HEK293 (cell line): Measurements from ENCODE around the gene SREBF1.

Source experiments
- FEZF1 ChIP-seq: fragments of 450-650 bp; formaldehyde crosslinking; IDR thresholded peaks from 2 replicates; pipeline ENCODE4 v1.5.1; 2016; ENCODE audit warnings: missing biosample characterization, missing genetic modification characterization
- GFI1B ChIP-seq: fragments of 450-650 bp; formaldehyde crosslinking; IDR thresholded peaks from 2 replicates; pipeline ENCODE4 v1.5.1; 2016; ENCODE audit warnings: missing biosample characterization, missing genetic modification characterization
- GLIS2 ChIP-seq: fragments of 450-650 bp; formaldehyde crosslinking; IDR thresholded peaks from 2 replicates; pipeline ENCODE4 v1.5.1; 2016; ENCODE audit warnings: missing biosample characterization, missing genetic modification characterization
- IKZF3 ChIP-seq: fragments of 450-650 bp; IDR thresholded peaks from 2 replicates; pipeline ENCODE4 v1.5.0; 2018; ENCODE audit warnings: missing biosample characterization, mild to moderate bottlenecking, missing genetic modification characterization, moderate library complexity
- KLF7 ChIP-seq: fragments of 450-650 bp; formaldehyde crosslinking; IDR thresholded peaks from 2 replicates; pipeline ENCODE4 v1.5.1; 2016; ENCODE audit warnings: missing biosample characterization, missing genetic modification characterization, borderline replicate concordance
- KLF9 ChIP-seq: fragments of 450-650 bp; formaldehyde crosslinking; IDR thresholded peaks from 2 replicates; pipeline ENCODE4 v1.5.1; 2016; ENCODE audit warnings: missing biosample characterization, missing genetic modification characterization, low read depth
- PRDM1 ChIP-seq: fragments of 450-650 bp; formaldehyde crosslinking; IDR thresholded peaks from 2 replicates; pipeline ENCODE4; 2016; ENCODE audit warnings: missing biosample characterization, missing genetic modification characterization
- SP2 ChIP-seq: fragments of 450-650 bp; formaldehyde crosslinking; IDR thresholded peaks from 2 replicates; pipeline ENCODE4 v1.5.1; 2016; ENCODE audit warnings: missing biosample characterization, missing genetic modification characterization
- SP7 ChIP-seq: fragments of 450-650 bp; formaldehyde crosslinking; IDR thresholded peaks from 2 replicates; pipeline ENCODE4 v1.5.1; 2016; ENCODE audit warnings: missing biosample characterization, missing genetic modification characterization
- TCF7L2 ChIP-seq: IDR thresholded peaks from 2 replicates; pipeline ENCODE4 v1.6.1; 2011; ENCODE audit warnings: low read depth, mild to moderate bottlenecking, inconsistent platforms, low read length, moderate library complexity, borderline replicate concordance
- WT1 ChIP-seq: fragments of 450-650 bp; formaldehyde crosslinking; IDR thresholded peaks from 2 replicates; pipeline ENCODE4 v1.5.1; 2016; ENCODE audit warnings: missing biosample characterization, missing genetic modification characterization
- ZBTB20 ChIP-seq: fragments of 450-650 bp; formaldehyde crosslinking; IDR thresholded peaks from 2 replicates; pipeline ENCODE4 v1.5.1; 2016; ENCODE audit warnings: missing biosample characterization, missing genetic modification characterization
- ZBTB7A ChIP-seq: fragments of 450-650 bp; formaldehyde crosslinking; IDR thresholded peaks from 2 replicates; pipeline ENCODE4 v1.5.1; 2016; ENCODE audit warnings: low read depth, missing biosample characterization, missing genetic modification characterization
- ZFHX2 ChIP-seq: fragments of 450-650 bp; formaldehyde crosslinking; conservative IDR thresholded peaks from 2 replicates; pipeline ENCODE4 v1.5.1; 2016; ENCODE audit warnings: missing biosample characterization, missing genetic modification characterization
- ZNF138 ChIP-seq: fragments of 450-650 bp; formaldehyde crosslinking; IDR thresholded peaks from 2 replicates; pipeline ENCODE4 v1.5.1; 2016; ENCODE audit warnings: missing biosample characterization, missing genetic modification characterization, borderline replicate concordance
- ZNF211 ChIP-seq: fragments of 450-650 bp; formaldehyde crosslinking; IDR thresholded peaks from 2 replicates; pipeline ENCODE4 v1.5.1; 2016; ENCODE audit warnings: low read depth, missing biosample characterization, missing genetic modification characterization
- ZNF335 ChIP-seq: fragments of 450-650 bp; formaldehyde crosslinking; conservative IDR thresholded peaks from 2 replicates; pipeline ENCODE4 v1.5.1; 2016; ENCODE audit warnings: missing biosample characterization, missing genetic modification characterization
- ZNF341 ChIP-seq: fragments of 450-650 bp; formaldehyde crosslinking; IDR thresholded peaks from 2 replicates; pipeline ENCODE4; 2016; ENCODE audit warnings: low read depth, missing biosample characterization, missing genetic modification characterization
- ZNF354C ChIP-seq: fragments of 450-650 bp; formaldehyde crosslinking; IDR thresholded peaks from 2 replicates; pipeline ENCODE4 v1.5.1; 2016; ENCODE audit warnings: missing biosample characterization, missing genetic modification characterization, low read depth, borderline replicate concordance
- ZNF366 ChIP-seq: fragments of 450-650 bp; formaldehyde crosslinking; conservative IDR thresholded peaks from 2 replicates; pipeline ENCODE4 v1.5.1; 2016; ENCODE audit warnings: missing biosample characterization, missing genetic modification characterization
- ZNF391 ChIP-seq: fragments of 450-650 bp; formaldehyde crosslinking; IDR thresholded peaks from 2 replicates; pipeline ENCODE4 v1.5.1; 2016; ENCODE audit warnings: low read depth, missing biosample characterization, missing genetic modification characterization, borderline replicate concordance
- ZNF473 ChIP-seq: fragments of 450-650 bp; formaldehyde crosslinking; IDR thresholded peaks from 2 replicates; pipeline ENCODE4 v1.5.1; 2017; ENCODE audit warnings: missing biosample characterization, missing genetic modification characterization
- ZNF530 ChIP-seq: fragments of 450-650 bp; formaldehyde crosslinking; IDR thresholded peaks from 2 replicates; pipeline ENCODE4 v1.5.1; 2016; ENCODE audit warnings: low read depth, missing biosample characterization, missing genetic modification characterization
- ZNF654 ChIP-seq: fragments of 450-650 bp; formaldehyde crosslinking; IDR thresholded peaks from 2 replicates; pipeline ENCODE4 v1.5.1; 2016; ENCODE audit warnings: low read depth, missing biosample characterization, missing genetic modification characterization
- ZNF768 ChIP-seq: fragments of 450-650 bp; formaldehyde crosslinking; IDR thresholded peaks from 2 replicates; pipeline ENCODE4 v1.5.1; 2018; ENCODE audit warnings: missing biosample characterization, mild to moderate bottlenecking, missing genetic modification characterization
- ZNF785 ChIP-seq: fragments of 450-650 bp; formaldehyde crosslinking; IDR thresholded peaks from 2 replicates; pipeline ENCODE4 v1.5.1; 2016; ENCODE audit warnings: missing biosample characterization, missing genetic modification characterization
- ZNF843 ChIP-seq: fragments of 450-650 bp; formaldehyde crosslinking; IDR thresholded peaks from 2 replicates; pipeline ENCODE4 v1.5.1; 2016; ENCODE audit warnings: missing biosample characterization, missing genetic modification characterization
- TF ChIP-seq, protein P1 (sequence below): fragments of 450-650 bp; formaldehyde crosslinking; IDR thresholded peaks from 2 replicates; pipeline ENCODE4 v1.5.1; 2016; ENCODE audit warnings: missing biosample characterization, missing genetic modification characterization
- TF ChIP-seq, protein P2 (sequence below): fragments of 450-650 bp; formaldehyde crosslinking; IDR thresholded peaks from 2 replicates; pipeline ENCODE4 v1.5.1; 2016; ENCODE audit warnings: missing biosample characterization, missing genetic modification characterization
- TF ChIP-seq, protein P3 (sequence below): fragments of 450-650 bp; formaldehyde crosslinking; IDR thresholded peaks from 2 replicates; pipeline ENCODE4 v1.5.1; 2016; ENCODE audit warnings: missing biosample characterization, missing genetic modification characterization
- TF ChIP-seq, protein P4 (sequence below): fragments of 450-650 bp; formaldehyde crosslinking; IDR thresholded peaks from 2 replicates; pipeline ENCODE4 v1.5.1; 2016; ENCODE audit warnings: missing biosample characterization, missing genetic modification characterization
- TF ChIP-seq, protein P5 (sequence below): fragments of 450-650 bp; formaldehyde crosslinking; IDR thresholded peaks from 2 replicates; pipeline ENCODE4 v1.5.1; 2016; ENCODE audit warnings: missing biosample characterization, missing genetic modification characterization

Gene SREBF1

DNA sequence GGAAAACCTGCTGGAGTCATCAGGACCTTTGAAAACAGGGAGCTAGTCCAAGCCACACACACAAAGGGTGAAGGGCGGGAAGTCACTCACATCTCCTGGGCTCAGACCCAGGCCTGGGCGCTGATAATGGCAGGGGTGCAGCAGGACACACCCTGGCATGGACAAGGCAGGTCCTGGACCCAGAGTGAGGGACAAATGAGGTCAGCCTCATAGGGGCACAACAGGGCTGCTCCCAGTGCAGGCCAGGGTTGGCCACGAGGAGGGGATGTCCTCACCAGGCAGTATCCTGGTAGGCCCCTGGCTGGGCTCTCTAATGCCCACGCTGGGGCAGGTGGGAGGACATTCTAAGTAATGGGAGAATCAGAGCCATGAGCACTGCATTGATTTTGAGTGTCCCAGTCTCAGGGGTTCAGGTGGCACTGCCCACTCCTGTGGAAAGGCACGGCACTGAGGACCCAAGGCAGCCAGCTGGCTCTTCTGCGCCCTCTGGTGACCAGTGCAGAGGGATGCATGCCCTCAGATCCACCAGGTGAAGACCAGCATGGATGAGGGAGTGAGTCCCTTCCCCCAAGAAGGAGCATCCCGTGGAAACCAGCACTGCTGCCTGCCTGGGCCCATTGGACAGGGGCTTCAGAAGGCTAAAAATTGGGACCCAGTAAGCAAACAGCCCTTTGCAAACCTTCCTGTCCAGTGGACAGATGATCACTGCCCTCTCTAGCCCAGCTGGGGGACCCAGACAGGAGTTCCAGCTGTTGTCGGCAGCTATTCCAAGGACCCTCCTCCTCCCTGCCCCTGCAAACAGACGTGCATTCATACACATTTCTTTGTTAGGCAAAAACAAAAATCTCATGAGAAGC is 23.4 kb upstream of the SREBF1 start (continued):
- TF ChIP-seq, protein P1, sequence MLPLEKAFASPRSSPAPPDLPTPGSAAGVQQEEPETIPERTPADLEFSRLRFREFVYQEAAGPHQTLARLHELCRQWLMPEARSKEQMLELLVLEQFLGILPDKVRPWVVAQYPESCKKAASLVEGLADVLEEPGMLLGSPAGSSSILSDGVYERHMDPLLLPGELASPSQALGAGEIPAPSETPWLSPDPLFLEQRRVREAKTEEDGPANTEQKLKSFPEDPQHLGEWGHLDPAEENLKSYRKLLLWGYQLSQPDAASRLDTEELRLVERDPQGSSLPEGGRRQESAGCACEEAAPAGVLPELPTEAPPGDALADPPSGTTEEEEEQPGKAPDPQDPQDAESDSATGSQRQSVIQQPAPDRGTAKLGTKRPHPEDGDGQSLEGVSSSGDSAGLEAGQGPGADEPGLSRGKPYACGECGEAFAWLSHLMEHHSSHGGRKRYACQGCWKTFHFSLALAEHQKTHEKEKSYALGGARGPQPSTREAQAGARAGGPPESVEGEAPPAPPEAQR: no peak
- no peak for TF ChIP-seq SP2
- no peak for TF ChIP-seq KLF7 (tag by site-specific recombination)
- peak; percentile 96 for TF ChIP-seq ZNF341
- TF ChIP-seq, protein P2, sequence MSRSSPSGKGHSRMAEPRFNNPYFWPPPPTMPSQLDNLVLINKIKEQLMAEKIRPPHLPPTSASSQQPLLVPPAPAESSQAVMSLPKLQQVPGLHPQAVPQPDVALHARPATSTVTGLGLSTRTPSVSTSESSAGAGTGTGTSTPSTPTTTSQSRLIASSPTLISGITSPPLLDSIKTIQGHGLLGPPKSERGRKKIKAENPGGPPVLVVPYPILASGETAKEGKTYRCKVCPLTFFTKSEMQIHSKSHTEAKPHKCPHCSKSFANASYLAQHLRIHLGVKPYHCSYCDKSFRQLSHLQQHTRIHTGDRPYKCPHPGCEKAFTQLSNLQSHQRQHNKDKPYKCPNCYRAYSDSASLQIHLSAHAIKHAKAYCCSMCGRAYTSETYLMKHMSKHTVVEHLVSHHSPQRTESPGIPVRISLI (tag by site-specific recombination): no peak
- TF ChIP-seq KLF9 (tag by site-specific recombination): no peak; the same call in 1 of the 2 replicates
- TF ChIP-seq WT1: 0 out of 2 replicates have a peak, but pooled peaks have one; percentile 18
- no peak for TF ChIP-seq ZNF211
- no peak for TF ChIP-seq GLIS2 (tag by site-specific recombination)
- TF ChIP-seq, protein P3, sequence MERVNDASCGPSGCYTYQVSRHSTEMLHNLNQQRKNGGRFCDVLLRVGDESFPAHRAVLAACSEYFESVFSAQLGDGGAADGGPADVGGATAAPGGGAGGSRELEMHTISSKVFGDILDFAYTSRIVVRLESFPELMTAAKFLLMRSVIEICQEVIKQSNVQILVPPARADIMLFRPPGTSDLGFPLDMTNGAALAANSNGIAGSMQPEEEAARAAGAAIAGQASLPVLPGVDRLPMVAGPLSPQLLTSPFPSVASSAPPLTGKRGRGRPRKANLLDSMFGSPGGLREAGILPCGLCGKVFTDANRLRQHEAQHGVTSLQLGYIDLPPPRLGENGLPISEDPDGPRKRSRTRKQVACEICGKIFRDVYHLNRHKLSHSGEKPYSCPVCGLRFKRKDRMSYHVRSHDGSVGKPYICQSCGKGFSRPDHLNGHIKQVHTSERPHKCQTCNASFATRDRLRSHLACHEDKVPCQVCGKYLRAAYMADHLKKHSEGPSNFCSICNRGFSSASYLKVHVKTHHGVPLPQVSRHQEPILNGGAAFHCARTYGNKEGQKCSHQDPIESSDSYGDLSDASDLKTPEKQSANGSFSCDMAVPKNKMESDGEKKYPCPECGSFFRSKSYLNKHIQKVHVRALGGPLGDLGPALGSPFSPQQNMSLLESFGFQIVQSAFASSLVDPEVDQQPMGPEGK (tag by site-specific recombination): peak; percentile 40; the same call in 1 of the 2 replicates
- no peak for TF ChIP-seq ZNF843
- peak; percentile 32; the same call in 1 of the 2 replicates for TF ChIP-seq ZFHX2 (tag by site-specific recombination)
- peak; percentile 61; the same call in 1 of the 2 replicates for TF ChIP-seq IKZF3
- TF ChIP-seq ZNF335: peak; percentile 81
- no peak for TF ChIP-seq ZNF785
- TF ChIP-seq ZNF768: no peak
- TF ChIP-seq ZBTB20 (tag by site-specific recombination): no peak
- no peak for TF ChIP-seq ZNF138 (tag by site-specific recombination)
- TF ChIP-seq SP7 (tag by site-specific recombination): peak; percentile 59
- TF ChIP-seq ZBTB7A (tag by site-specific recombination): no peak
- no peak for TF ChIP-seq PRDM1 (tag by site-specific recombination)
- no peak for TF ChIP-seq TCF7L2
- TF ChIP-seq, protein P4, sequence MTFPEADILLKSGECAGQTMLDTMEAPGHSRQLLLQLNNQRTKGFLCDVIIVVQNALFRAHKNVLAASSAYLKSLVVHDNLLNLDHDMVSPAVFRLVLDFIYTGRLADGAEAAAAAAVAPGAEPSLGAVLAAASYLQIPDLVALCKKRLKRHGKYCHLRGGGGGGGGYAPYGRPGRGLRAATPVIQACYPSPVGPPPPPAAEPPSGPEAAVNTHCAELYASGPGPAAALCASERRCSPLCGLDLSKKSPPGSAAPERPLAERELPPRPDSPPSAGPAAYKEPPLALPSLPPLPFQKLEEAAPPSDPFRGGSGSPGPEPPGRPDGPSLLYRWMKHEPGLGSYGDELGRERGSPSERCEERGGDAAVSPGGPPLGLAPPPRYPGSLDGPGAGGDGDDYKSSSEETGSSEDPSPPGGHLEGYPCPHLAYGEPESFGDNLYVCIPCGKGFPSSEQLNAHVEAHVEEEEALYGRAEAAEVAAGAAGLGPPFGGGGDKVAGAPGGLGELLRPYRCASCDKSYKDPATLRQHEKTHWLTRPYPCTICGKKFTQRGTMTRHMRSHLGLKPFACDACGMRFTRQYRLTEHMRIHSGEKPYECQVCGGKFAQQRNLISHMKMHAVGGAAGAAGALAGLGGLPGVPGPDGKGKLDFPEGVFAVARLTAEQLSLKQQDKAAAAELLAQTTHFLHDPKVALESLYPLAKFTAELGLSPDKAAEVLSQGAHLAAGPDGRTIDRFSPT (tag by site-specific recombination): peak; percentile 86
- peak; percentile 32; the same call in 1 of the 2 replicates for TF ChIP-seq ZNF391
- TF ChIP-seq ZNF366 (tag by site-specific recombination): no peak
- TF ChIP-seq, protein P5, sequence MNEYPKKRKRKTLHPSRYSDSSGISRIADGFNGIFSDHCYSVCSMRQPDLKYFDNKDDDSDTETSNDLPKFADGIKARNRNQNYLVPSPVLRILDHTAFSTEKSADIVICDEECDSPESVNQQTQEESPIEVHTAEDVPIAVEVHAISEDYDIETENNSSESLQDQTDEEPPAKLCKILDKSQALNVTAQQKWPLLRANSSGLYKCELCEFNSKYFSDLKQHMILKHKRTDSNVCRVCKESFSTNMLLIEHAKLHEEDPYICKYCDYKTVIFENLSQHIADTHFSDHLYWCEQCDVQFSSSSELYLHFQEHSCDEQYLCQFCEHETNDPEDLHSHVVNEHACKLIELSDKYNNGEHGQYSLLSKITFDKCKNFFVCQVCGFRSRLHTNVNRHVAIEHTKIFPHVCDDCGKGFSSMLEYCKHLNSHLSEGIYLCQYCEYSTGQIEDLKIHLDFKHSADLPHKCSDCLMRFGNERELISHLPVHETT: no peak
- no peak for TF ChIP-seq ZNF354C (tag by site-specific recombination)
- no peak for TF ChIP-seq ZNF530 (tag by site-specific recombination)
- no peak for TF ChIP-seq FEZF1 (tag by site-specific recombination)
- TF ChIP-seq ZNF473: no peak
- peak; percentile 90 for TF ChIP-seq ZNF654 (tag by site-specific recombination)
- no peak for TF ChIP-seq GFI1B (tag by site-specific recombination)
